A673 (cell line): ENCODE results near the gene PSMD13. TPM values are rescaled to one million over a fixed set of nuclear protein-coding genes. Genes with fewer than 3 reads are reported as not detected.

Experiments
- BruUV-seq: library from RNA; stranded (reverse); fragments of 400-500 nt; replicated peaks from 2 replicates; lab custom pipeline; 2021; lab: Mats Ljungman, UMichigan
- CTCF ChIA-PET: fragments of 300-600 bp; sonication (Branson Sonifier 250); formaldehyde crosslinking; loops from one replicate; lab custom pipeline; 2022; ENCODE audit warnings: antibody characterized with exemption; lab: Charles Lee
- POLR2A ChIA-PET: fragments of 300-600 bp; sonication (Branson Sonifier 250); formaldehyde crosslinking; loops from one replicate; lab custom pipeline; 2022; ENCODE audit warnings: antibody characterized with exemption; ENCODE audit not compliant: low non-redundant PET; lab: Charles Lee
- DNase-seq: peaks from one replicate; pipeline ENCODE4 v3.0.0-alpha.2; 2015; ENCODE audit warnings: low spot score
- H3K27ac ChIP-seq: fragments of 200-600 bp; sonication (generic); 2 replicates; pipeline ENCODE4 v1.5.1; 2016; ENCODE audit warnings: mixed run types, low read depth, mild to moderate bottlenecking, mixed read lengths, antibody characterized with exemption, low read length; ENCODE audit not compliant: poor library complexity, severe bottlenecking
- H3K27me3 ChIP-seq: fragments of 200-600 bp; sonication (generic); replicated peaks from 2 replicates; pipeline ENCODE4 v1.6.1; 2017; ENCODE audit warnings: mixed run types, low read depth, mild to moderate bottlenecking, mixed read lengths, antibody characterized with exemption, low read length; ENCODE audit not compliant: insufficient read depth, poor library complexity
- H3K36me3 ChIP-seq: fragments of 200-600 bp; sonication (generic); 2 replicates; pipeline ENCODE4 v1.6.1; 2016; ENCODE audit warnings: mixed run types, mild to moderate bottlenecking, mixed read lengths, antibody characterized with exemption, low read length; ENCODE audit not compliant: insufficient read depth, poor library complexity, severe bottlenecking
- H3K4me1 ChIP-seq: fragments of 200-600 bp; sonication (generic); 2 replicates; pipeline ENCODE4 v1.6.1; 2017; ENCODE audit warnings: mixed run types, mild to moderate bottlenecking, mixed read lengths, antibody characterized with exemption, low read length; ENCODE audit not compliant: insufficient read depth, poor library complexity, severe bottlenecking
- H3K4me3 ChIP-seq: fragments of 200-600 bp; sonication (generic); 2 replicates; pipeline ENCODE4 v1.5.1; 2016; ENCODE audit warnings: low read depth, mixed run types, mild to moderate bottlenecking, mixed read lengths, low read length; ENCODE audit not compliant: poor library complexity, severe bottlenecking
- H3K9me3 ChIP-seq: fragments of 200-600 bp; sonication (generic); 2 replicates; pipeline ENCODE4 v1.6.1; 2016; ENCODE audit warnings: mixed run types, low read depth, mild to moderate bottlenecking, mixed read lengths, antibody characterized with exemption, low read length; ENCODE audit not compliant: poor library complexity, severe bottlenecking
- EZH2 ChIP-seq: fragments of 200-600 bp; sonication (generic); IDR thresholded peaks from 2 replicates; pipeline ENCODE4 v1.6.1; 2017; ENCODE audit warnings: borderline replicate concordance, low read depth, mild to moderate bottlenecking, mixed read lengths, antibody characterized with exemption, low read length; ENCODE audit not compliant: poor library complexity, severe bottlenecking
- intact Hi-C: fragments of 100-400 bp; cut with micrococcal nuclease; formaldehyde crosslinking; loops from one replicate; pipeline ENCODE4 v1.10.0; 2022; ENCODE audit not compliant: unreplicated experiment
- total RNA-seq: library from RNA; stranded (reverse); gene quantifications from 2 replicates; pipeline ENCODE4 v1.2.3, GENCODE V29; 2021
- TF ChIP-seq, protein P1 (sequence below): fragments of 300-800, 200-600 bp; sonication (generic); conservative IDR thresholded peaks from 2 replicates; pipeline ENCODE4 v1.5.1; 2017; ENCODE audit warnings: low read depth, mild to moderate bottlenecking, antibody characterized with exemption, low read length, moderate library complexity, mixed read lengths

The PSMD13 gene
- total RNA-seq, 1 experiment from 2014 or later = 199 TPM

DNA sequence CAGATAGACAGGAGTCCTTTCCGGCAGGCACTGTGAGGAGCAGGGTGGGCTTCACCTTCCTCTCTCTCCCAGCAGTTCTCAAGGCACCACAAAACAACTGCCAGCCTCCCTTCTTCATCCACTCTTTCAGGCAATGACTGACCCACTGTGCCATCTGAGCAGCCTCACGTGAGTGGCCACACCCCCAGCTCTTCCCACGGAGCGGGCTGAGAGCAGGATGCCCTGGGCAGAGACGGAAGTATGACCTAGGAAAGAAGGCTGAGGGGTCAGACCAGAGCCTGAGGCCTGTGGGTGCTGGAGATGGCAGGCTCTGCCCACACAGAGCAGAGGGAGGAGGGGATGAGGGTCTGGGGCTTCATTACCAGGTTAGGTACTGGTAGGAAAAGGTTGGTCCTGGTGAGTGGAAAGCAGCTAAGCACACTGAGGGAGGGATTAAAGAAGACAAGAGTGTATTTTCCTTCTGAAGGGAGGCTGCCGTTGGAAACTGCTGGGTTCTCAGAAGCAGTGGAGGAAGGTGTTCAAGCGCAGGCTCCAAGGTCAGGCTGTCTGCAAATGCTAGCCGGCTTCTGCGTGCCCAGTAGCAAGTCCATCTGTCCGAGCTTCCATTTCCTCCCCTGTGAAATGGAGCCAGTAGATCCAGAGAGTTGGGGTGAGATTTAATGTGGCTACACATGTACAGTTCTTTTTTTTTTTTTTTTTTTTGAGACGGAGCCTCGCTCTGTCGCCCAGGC lies 46.0 kb downstream of the PSMD13 start:
- ChIA-PET POLR2A (no interaction called here), CTCF (interaction anchor here (0.7 kb wide), 1 partner anchor 30 kb away, joined by 3 read pairs; no protein-coding TSS in a partner anchor)
- no TSS peak for BruUV-seq
- no peak for DNase-seq
- Histone ChIP-seq H3K4me1 (no peaks in the 10 kb centered on the region), H3K27me3 (peaks cover 43% of the 10 kb centered on the region), H3K4me3 (no peak overlapping the region), H3K27ac (no peak overlapping the region), H3K36me3 (no peaks in the 10 kb centered on the region), H3K9me3 (no peaks in the 10 kb centered on the region)
- TF ChIP-seq, protein P1, sequence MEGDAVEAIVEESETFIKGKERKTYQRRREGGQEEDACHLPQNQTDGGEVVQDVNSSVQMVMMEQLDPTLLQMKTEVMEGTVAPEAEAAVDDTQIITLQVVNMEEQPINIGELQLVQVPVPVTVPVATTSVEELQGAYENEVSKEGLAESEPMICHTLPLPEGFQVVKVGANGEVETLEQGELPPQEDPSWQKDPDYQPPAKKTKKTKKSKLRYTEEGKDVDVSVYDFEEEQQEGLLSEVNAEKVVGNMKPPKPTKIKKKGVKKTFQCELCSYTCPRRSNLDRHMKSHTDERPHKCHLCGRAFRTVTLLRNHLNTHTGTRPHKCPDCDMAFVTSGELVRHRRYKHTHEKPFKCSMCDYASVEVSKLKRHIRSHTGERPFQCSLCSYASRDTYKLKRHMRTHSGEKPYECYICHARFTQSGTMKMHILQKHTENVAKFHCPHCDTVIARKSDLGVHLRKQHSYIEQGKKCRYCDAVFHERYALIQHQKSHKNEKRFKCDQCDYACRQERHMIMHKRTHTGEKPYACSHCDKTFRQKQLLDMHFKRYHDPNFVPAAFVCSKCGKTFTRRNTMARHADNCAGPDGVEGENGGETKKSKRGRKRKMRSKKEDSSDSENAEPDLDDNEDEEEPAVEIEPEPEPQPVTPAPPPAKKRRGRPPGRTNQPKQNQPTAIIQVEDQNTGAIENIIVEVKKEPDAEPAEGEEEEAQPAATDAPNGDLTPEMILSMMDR = no peak
- TF ChIP-seq EZH2 = no peak
- intact Hi-C loops = no loop called here

DNA sequence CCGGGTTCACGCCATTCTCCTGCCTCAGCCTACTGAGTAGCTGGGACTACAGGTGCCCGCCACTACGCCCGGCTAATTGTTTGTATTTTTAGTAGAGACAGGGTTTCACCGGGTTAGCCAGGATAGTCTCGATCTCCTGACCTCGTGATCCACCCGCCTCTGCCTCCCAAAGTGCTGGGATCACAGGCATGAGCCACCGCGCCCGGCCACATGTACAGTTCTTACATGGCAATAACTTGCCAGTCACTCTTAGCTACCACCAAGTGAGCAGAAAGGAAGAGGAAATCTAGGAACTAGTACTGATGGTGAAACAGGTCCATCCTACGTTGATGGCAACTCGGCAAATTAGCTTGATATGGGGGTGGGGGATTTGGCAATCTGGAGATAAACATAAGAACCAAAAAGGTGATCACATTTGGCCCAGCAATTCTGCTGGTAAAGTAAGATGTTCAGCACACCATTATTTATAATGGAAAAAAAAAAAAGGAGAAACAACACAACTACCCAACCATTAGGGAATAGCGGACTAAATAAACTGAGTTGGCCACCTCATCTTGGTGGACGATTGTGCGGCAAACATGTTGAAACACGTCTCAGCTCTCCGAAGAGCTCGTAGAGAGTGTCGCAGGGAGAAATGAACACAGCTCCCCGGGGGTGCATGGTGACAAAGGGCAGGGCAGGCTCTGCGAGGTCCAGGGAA lies 46.8 kb downstream of the PSMD13 start:
- Histone ChIP-seq H3K36me3 (no peaks in the 10 kb centered on the region), H3K27ac (no peak overlapping the region), H3K9me3 (no peaks in the 10 kb centered on the region), H3K4me1 (no peaks in the 10 kb centered on the region), H3K27me3 (peaks cover 42% of the 10 kb centered on the region), H3K4me3 (no peak overlapping the region)
- intact Hi-C loops = no loop called here
- no peak for TF ChIP-seq EZH2
- TF ChIP-seq, protein P1 = no peak
- DNase-seq = no peak
- POLR2A ChIA-PET = no interaction called here
- CTCF ChIA-PET = interaction anchor here (0.7 kb wide), 1 partner anchor 29 kb away, joined by 3 read pairs; no protein-coding TSS in a partner anchor
- no TSS peak for BruUV-seq

DNA sequence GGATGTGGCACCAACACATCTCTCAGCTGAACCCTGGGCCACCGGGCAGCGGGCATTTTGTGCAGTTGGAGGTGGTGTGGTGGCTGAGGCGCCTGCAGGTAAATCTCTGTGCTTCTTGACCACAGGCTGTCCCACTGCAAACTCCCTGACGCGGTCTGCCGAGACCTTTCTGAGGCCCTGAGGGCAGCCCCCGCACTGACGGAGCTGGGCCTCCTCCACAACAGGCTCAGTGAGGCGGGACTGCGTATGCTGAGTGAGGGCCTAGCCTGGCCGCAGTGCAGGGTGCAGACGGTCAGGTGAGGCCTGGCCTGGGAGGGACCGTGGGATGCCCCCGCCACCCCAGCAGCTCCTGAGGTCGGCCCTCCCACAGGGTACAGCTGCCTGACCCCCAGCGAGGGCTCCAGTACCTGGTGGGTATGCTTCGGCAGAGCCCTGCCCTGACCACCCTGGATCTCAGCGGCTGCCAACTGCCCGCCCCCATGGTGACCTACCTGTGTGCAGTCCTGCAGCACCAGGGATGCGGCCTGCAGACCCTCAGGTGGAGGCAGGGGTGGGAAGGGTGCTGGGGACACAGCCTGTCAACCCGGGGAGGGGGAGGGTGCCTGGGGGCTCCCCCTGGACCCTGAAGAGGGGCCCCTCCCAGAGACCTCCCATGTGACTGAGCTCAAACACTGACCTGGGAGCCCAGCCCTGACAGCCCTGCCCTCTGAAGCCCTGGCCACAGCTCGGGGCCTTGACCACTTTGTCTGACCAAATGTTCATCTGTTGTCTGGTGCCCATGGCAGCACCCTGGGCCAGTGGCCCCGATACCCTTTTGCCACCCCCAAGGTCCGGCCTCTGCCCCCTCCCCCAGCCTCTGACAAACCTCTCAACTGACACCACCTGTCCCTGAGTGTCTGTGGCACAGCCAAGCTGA lies 47.6 kb downstream of the PSMD13 start:
- no peak overlapping the region for H3K4me3 ChIP-seq
- H3K4me1 ChIP-seq = peaks cover under 1% of the 10 kb centered on the region
- ChIA-PET POLR2A (no interaction called here), CTCF (no interaction called here)
- no peaks in the 10 kb centered on the region for H3K36me3 ChIP-seq
- no peaks in the 10 kb centered on the region for H3K9me3 ChIP-seq
- BruUV-seq = no TSS peak
- TF ChIP-seq, protein P1 = no peak
- no peak for TF ChIP-seq EZH2
- H3K27me3 ChIP-seq = peaks cover 34% of the 10 kb centered on the region
- H3K27ac ChIP-seq = no peak overlapping the region
- intact Hi-C loops = no loop called here
- DNase-seq = no peak
